ENCODE data around the gene RMI2. TPM values are rescaled to one million over a fixed set of nuclear protein-coding genes. Genes with fewer than 3 reads are reported as not detected.
"Not testable (repeated sequence)": the region's sequence is repeated elsewhere in the genome, so short reads cannot be mapped to it uniquely, and the experiment has no call there.

Gene RMI2
- 25.7 TPM for polyA plus RNA-seq (2012; ENCODE audit: missing spikeins)

DNA sequence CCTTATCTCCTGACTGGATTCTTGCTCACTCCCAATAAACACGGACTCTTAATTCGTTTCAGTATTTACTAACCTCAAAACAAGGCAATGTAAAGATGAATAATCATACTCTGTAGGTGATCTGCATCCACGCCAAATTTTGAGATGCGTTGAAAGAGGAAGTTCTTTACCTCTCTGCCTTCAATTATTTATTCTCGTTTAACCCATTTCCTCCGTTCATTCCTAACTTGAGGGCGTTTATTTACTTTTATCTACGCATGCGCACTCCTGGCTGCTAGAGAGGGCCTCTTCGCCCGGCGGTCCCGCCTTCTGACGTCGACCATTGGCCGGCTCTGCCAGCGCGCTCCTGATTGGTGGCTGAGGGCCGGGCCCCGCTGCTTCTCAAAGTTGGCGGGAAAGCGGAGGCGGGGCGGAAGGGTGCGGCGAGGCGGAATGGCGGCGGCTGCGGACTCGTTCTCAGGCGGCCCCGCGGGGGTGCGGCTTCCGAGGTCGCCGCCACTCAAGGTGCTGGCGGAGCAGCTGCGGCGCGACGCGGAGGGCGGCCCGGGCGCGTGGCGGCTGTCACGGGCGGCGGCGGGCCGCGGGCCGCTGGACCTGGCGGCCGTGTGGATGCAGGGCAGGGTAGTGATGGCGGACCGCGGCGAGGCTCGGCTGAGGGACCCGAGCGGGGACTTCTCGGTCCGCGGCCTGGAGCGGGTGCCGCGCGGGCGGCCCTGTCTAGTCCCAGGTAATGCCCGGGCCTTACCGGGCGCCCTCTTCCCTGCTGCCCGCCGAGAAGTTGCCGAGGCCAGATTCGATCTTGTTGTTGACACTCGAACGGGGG lies at the start of gene RMI2:
Gene RMI2 (plus strand): TSS at position 420 of the 823 bp plus-strand sequence. CDS start 13 bp downstream, at position 433.
- TF ChIP-seq TAF1 (IDR thresholded peaks at IDR 0.05; ENCODE audit: borderline replicate concordance, low read depth, low read length), result peak; percentile 28; the same call in 1 of the 2 replicates
- peak; percentile 60; the same call in 1 of the 2 replicates for TF ChIP-seq POLR2A (IDR thresholded peaks at IDR 0.05; ENCODE audit: low read depth, low read length)
- no peak for TF ChIP-seq POLR2AphosphoS5 (IDR thresholded peaks at IDR 0.05; ENCODE audit: low read depth, low read length)
- DNase-seq (ENCODE audit: insufficient read length) (peak; percentile 98), FAIRE-seq (peak; percentile 93)

DNA sequence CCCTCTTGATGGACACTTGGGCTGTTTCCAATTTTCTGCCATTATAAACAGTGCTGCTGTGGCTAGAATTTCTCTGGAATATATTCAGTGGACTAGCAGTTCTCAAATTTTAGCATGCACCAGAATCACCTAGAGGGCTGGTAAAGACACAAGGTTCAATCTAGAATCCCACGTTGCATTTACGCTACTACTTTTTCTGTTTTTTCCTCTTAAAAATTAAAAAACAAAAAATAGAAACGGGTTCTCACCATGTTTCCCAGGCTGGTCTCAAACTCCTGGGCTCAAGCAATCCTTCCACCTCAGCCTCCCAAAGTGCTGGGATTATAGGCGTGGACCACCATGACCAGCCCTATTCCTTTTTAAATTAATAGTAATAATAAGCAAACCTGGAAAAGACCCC lies 49.6 kb upstream of the RMI2 start:
- DNase-seq (ENCODE audit: insufficient read length), result no peak
- no peak for FAIRE-seq
- TF ChIP-seq POLR2AphosphoS5 (IDR thresholded peaks at IDR 0.05; ENCODE audit: low read depth, low read length), result no peak
- TF ChIP-seq TAF1 (IDR thresholded peaks at IDR 0.05; ENCODE audit: borderline replicate concordance, low read depth, low read length), result no peak
- TF ChIP-seq POLR2A (IDR thresholded peaks at IDR 0.05; ENCODE audit: low read depth, low read length), result no peak

- no peak for TF ChIP-seq TAF1 (IDR thresholded peaks at IDR 0.05; ENCODE audit: borderline replicate concordance, low read depth, low read length)
- no peak for TF ChIP-seq POLR2A (IDR thresholded peaks at IDR 0.05; ENCODE audit: low read depth, low read length)
- TF ChIP-seq POLR2AphosphoS5 (IDR thresholded peaks at IDR 0.05; ENCODE audit: low read depth, low read length), result no peak
- no peak for DNase-seq (ENCODE audit: insufficient read length)
- no peak for FAIRE-seq
Measured at GRCh38 chr16:11296351-11296705, 48.9 kb upstream of the RMI2 start.

GRCh38 chr16:11296706-11297491 lies 48.4 kb upstream of the RMI2 start:
- TF ChIP-seq POLR2A (IDR thresholded peaks at IDR 0.05; ENCODE audit: low read depth, low read length) (no peak), POLR2AphosphoS5 (IDR thresholded peaks at IDR 0.05; ENCODE audit: low read depth, low read length) (no peak), TAF1 (IDR thresholded peaks at IDR 0.05; ENCODE audit: borderline replicate concordance, low read depth, low read length) (no peak)
- FAIRE-seq (peak; percentile 74), DNase-seq (ENCODE audit: insufficient read length) (no peak)

DNA sequence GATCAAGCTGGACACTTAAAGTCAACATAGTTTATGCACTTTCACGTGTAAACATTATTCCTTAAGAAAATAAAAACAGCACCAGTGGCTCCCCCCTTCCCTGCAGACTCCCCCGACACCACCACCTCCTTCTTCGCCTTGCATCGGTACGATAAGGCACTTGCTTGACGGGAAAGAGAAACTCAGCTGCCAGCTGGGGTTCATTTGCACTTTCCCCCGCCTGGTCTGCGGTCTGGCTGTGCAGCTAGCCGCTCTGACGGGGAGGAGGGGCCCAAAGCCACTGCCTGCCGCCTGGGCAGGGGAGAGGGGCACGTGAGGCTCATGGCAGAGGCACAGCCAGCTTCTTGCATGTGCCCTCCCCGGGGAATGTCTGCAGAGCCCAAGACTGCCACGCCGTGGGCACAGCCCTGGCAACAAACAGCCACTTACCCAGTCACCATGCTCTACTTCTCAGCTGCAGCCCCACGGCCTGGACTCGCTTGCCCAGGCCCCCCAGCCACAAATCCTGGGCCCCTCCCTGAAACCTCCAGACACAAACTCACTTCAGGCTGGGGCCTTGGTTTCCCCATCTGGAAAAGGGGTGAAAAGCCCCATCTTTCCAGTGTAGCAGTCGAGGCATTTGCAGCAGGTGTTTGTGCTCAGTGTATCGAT lies 47.6 kb upstream of the RMI2 start:
- FAIRE-seq (peak; percentile 89), DNase-seq (ENCODE audit: insufficient read length) (peak; percentile 70)
- TF ChIP-seq TAF1 (IDR thresholded peaks at IDR 0.05; ENCODE audit: borderline replicate concordance, low read depth, low read length) (no peak), POLR2AphosphoS5 (IDR thresholded peaks at IDR 0.05; ENCODE audit: low read depth, low read length) (peak; percentile 42; the same call in 1 of the 2 replicates)

- TF ChIP-seq POLR2AphosphoS5 (IDR thresholded peaks at IDR 0.05; ENCODE audit: low read depth, low read length) (no peak), TAF1 (IDR thresholded peaks at IDR 0.05; ENCODE audit: borderline replicate concordance, low read depth, low read length) (no peak), POLR2A (IDR thresholded peaks at IDR 0.05; ENCODE audit: low read depth, low read length) (no peak)
- FAIRE-seq (peak; percentile 17), DNase-seq (ENCODE audit: insufficient read length) (no peak)
Measured at GRCh38 chr16:11298143-11298900, 46.9 kb upstream of the RMI2 start.

- FAIRE-seq, result peak; percentile 46
- DNase-seq (ENCODE audit: insufficient read length), result not testable (repeated sequence)
Measured at GRCh38 chr16:11298950-11299547, 46.2 kb upstream of the RMI2 start.

DNA sequence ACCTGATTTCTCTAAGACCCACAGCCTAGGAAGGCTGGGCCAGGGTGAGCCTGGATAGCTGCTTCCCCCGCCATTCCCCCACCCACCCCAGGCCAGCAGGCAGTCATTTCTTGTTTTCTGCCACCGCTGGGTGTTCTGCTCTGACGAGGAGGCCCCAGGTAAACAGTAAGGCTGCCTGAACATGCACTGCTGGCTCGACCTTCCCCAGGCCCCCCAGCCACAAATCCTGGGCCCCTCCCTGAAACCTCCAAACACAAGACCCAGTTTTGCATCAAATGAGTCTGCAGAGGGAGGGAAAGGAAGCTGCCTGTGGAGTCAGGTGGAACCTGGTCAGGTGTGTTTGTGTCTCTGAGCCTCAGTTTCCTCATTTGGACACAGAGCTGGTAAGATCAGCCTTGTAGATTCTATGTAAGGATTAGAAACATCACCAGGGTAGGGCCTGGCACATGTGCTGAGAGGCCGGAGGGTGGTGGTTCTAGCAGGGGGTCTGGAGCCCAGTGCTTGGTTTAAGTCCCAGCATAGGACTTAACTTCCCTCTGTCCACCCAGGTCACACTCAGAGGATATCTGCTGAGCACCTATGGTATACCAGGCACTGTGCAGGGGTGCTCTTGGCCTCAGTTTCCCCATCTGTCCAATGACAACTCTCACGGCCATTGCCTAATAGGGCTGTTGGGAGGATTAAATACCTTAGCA lies 45.2 kb upstream of the RMI2 start:
- no peak for FAIRE-seq
- no peak for DNase-seq (ENCODE audit: insufficient read length)
- TF ChIP-seq POLR2A (IDR thresholded peaks at IDR 0.05; ENCODE audit: low read depth, low read length) (no peak), POLR2AphosphoS5 (IDR thresholded peaks at IDR 0.05; ENCODE audit: low read depth, low read length) (no peak), TAF1 (IDR thresholded peaks at IDR 0.05; ENCODE audit: borderline replicate concordance, low read depth, low read length) (no peak)

DNA sequence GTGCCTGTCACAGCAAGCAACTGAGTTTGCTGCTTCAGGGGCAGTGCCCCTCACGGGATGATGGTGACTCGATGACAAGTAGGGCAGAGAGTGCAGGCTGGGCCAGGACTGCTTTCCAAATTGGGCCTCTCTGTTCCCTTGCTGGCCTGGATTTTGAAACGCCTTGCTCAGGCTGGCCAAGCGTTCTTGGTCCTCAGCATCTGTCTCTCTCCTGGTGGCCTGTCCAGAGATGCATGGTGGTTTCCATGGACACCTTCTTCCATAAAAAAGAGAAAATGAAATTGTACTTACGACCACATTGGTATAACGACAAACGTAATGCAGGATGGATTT lies 44.7 kb upstream of the RMI2 start:
- no peak for FAIRE-seq
- TF ChIP-seq POLR2A (IDR thresholded peaks at IDR 0.05; ENCODE audit: low read depth, low read length) (no peak), TAF1 (IDR thresholded peaks at IDR 0.05; ENCODE audit: borderline replicate concordance, low read depth, low read length) (no peak), POLR2AphosphoS5 (IDR thresholded peaks at IDR 0.05; ENCODE audit: low read depth, low read length) (no peak)
- no peak for DNase-seq (ENCODE audit: insufficient read length)

Measured in GM12892 (cell line).